ENCODE results near the gene CUBN. TPM values are rescaled to one million over a fixed set of nuclear protein-coding genes. Genes with fewer than 3 reads are reported as not detected.

The CUBN gene
- total and polyA plus RNA-seq, 7 experiments from 2014 or later, result 0.39 to 17.5 (median 7.0) TPM

DNA sequence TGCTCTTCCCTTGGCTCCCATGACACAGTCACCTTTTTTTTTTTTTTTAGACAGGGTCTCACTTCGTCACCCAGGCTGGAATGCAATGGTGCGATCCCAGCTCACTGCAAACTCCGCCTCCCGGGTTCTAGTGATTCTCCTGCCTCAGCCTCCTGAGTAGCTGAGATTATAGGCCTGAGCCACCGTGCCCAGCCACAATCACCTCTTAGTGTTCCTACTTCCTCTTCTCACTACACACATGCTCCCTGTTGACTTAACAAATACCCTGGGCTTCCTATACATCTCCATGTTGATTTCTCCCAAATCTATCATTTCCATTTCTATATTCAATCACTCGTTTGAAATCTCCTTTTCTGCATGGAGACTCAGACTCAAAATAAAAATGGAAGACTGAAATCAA, 91.7 kb downstream of the CUBN start:
- Histone ChIP-seq H3K36me3 (ENCODE audit: control insufficient read depth in 2 of 3, insufficient read depth in 3 of 3, low read length in 3 of 3) (no peaks in the 10 kb centered on the region), H3K27ac (ENCODE audit: low read depth, low read length) (no peak overlapping the region), H3K9me3 (ENCODE audit: control insufficient read depth in 2 of 3, low read length in 3 of 3) (no peaks in the 10 kb centered on the region), H3K4me1 (ENCODE audit: control insufficient read depth in 2 of 2, insufficient read depth in 2 of 2, low read length in 2 of 2) (peaks cover 9 to 15% of the 10 kb centered on the region in 2 donors), H3K27me3 (ENCODE audit: control insufficient read depth in 2 of 2, insufficient read depth in 2 of 2, low read length in 2 of 2) (no peaks in the 10 kb centered on the region), H3K4me3 (ENCODE audit: low read length) (no peak overlapping the region)
- peaks cover 0 to 2% (median 0%) of the 10 kb centered on the region in 11 donors for H3K9me3 Mint-ChIP-seq
- H3K36me3 Mint-ChIP-seq, result peaks cover 0 to 37% (median 16%) of the 10 kb centered on the region in 5 donors
- ATAC-seq, result no peak
- no peak for DNase-seq
- intact Hi-C loops (cut with micrococcal nuclease), result loop anchor here in 1 of 2 donors (1.0 kb wide), 1 partner anchor 18 kb away; no protein-coding TSS in a partner anchor
- no peak overlapping the region for H3K4me3 Mint-ChIP-seq
- no peak overlapping the region for H3K27ac Mint-ChIP-seq
- ChIA-PET CTCF (no interaction called here), POLR2A (no interaction called here)
- no peaks in the 10 kb centered on the region for H3K27me3 Mint-ChIP-seq
- H3K4me1 Mint-ChIP-seq, result peaks cover 13 to 30% (median 18%) of the 10 kb centered on the region in 7 donors

DNA sequence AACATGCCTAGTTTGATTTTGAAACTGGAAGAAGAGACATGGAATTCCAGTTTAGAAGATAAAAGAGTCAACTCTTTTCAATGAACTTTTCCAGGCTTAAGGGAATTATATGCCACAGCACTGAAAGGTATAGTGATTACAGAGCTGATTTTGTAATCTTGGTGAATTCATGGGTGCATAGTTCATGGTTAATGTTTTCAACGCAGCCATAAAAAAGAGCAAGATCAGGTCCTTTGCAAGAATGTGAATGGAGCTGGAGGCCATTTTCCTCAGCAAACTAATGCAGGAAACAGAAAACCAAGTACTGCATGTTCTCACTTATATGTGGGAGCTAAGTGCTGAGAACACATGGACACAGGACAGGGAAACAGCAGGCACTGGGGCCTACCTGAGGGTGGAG, 94.2 kb downstream of the CUBN start:
- H3K4me3 ChIP-seq (ENCODE audit: low read length), result no peak overlapping the region
- Mint-ChIP-seq H3K36me3 (peaks cover 0 to 22% (median 16%) of the 10 kb centered on the region in 5 donors), H3K4me3 (no peak overlapping the region), H3K27me3 (peaks cover 0 to 7% (median 0%) of the 10 kb centered on the region in 5 donors), H3K4me1 (peaks cover 21 to 49% (median 34%) of the 10 kb centered on the region in 7 donors), H3K9me3 (peaks cover 0 to 2% (median 0%) of the 10 kb centered on the region in 11 donors), H3K27ac (peak overlapping the region in 4 of 9 donors; percentile 51 to 74 (median 69))
- peaks cover 14 to 18% of the 10 kb centered on the region in 2 donors for H3K4me1 ChIP-seq (ENCODE audit: control insufficient read depth in 2 of 2, insufficient read depth in 2 of 2, low read length in 2 of 2)
- intact Hi-C loops (cut with micrococcal nuclease), result no loop called here
- ATAC-seq (no peak), DNase-seq (no peak)
- H3K9me3 ChIP-seq (ENCODE audit: control insufficient read depth in 2 of 3, low read length in 3 of 3), result no peaks in the 10 kb centered on the region
- no peak overlapping the region for H3K27ac ChIP-seq (ENCODE audit: low read depth, low read length)
- POLR2A ChIA-PET, result interaction anchor here (1.0 to 1.6 kb wide), 2 partner anchors 12 to 39 kb away, joined by 4 read pairs; no protein-coding TSS in a partner anchor
- CTCF ChIA-PET, result interaction anchor here (1.6 kb wide), 1 partner anchor 10 kb away, joined by 3 read pairs; no protein-coding TSS in a partner anchor
- H3K27me3 ChIP-seq (ENCODE audit: control insufficient read depth in 2 of 2, insufficient read depth in 2 of 2, low read length in 2 of 2), result no peaks in the 10 kb centered on the region
- H3K36me3 ChIP-seq (ENCODE audit: control insufficient read depth in 2 of 3, insufficient read depth in 3 of 3, low read length in 3 of 3), result no peaks in the 10 kb centered on the region

DNA sequence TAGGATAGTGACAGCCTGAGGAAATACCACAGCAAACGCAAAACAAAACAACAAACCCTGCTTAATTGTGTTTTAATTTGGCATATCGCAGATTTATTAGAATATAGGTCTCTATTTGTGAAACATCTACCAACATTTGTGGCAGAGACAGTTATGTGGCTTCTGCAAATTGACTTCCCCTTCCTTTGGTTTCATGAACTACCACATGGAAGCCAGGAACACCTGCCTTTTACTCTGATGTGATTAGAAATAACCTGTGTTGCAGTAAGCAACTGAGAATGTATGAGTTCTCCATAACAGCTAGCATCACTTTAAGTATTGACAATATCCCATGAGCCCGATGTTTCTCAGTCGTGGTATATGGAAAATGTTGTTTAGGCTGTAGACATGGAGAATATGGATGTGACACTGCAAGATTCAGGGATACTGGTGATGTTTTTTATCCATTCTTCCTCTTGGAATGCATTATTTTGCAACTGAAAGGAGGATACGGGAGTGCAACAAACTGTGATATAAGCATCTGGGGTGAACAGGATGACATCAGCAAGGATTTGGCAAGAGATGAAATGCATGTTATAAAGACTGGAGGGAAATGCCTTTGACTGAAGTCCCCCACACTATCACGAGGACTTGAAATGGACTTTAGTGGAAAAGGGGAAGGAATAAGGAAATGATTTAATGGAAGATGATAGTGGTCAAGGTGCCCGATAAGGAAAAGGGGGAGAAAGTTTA, 95.9 kb downstream of the CUBN start:
- no peak for ATAC-seq

DNA sequence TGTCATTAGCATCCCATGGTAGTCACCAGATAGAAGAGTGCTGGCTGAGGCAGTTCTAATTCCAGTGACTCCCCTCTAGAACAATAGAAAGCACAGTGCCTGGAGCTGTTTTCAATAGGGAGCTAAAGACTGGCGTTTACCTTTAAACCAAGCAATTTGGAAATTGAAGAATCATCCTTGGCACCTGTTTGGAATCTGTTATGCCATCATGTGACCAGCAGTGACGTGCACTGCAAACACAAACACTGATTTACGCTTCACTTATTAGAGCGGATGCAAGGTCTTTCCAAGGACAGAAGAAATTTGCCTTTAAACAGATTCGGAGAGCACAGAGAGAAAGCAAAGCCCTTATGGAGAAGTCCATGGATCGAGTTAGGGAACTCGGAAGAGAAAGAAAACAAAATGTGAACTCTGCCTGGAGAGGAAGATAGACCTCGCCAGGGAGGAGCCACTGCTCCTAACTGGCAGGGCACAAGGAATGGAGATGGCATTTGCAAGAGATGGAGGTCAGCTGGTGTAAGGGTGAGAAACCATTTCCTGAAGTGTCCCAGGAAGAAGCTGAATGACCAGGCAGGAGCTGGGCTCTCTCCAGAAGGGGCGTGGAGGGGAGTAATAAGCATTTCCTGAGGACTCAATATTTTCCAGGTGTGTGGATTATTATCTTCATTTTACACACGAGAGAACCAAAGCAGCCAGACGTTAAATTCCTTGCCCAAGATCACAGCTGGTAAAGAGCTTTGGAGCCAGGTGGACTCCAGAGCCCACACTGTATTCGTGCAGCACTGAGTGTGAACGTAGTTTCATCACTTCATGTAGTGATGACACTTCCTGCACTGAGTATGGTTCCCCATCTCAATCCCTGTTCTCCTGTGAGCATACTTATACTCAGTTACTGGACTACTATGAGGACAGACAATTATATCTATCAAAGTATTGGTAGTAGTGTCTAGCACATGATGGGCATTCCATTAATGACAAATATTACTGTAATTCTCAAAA, 97.7 kb downstream of the CUBN start:
- peak overlapping the region in 3 of 9 donors; percentile 1 to 93 (median 38) for H3K27ac Mint-ChIP-seq
- peak overlapping the region in 2 of 10 donors; percentile 11 to 16 for H3K4me3 Mint-ChIP-seq
- DNase-seq (no peak), ATAC-seq (peak; percentile 56)
- H3K4me1 Mint-ChIP-seq, result peaks cover 25 to 75% (median 67%) of the 10 kb centered on the region in 7 donors
- POLR2A ChIA-PET, result no interaction called here
- Histone ChIP-seq H3K36me3 (ENCODE audit: control insufficient read depth in 2 of 3, insufficient read depth in 3 of 3, low read length in 3 of 3) (no peaks in the 10 kb centered on the region), H3K9me3 (ENCODE audit: control insufficient read depth in 2 of 3, low read length in 3 of 3) (no peaks in the 10 kb centered on the region), H3K4me3 (ENCODE audit: low read length) (no peak overlapping the region), H3K27ac (ENCODE audit: low read depth, low read length) (no peak overlapping the region), H3K27me3 (ENCODE audit: control insufficient read depth in 2 of 2, insufficient read depth in 2 of 2, low read length in 2 of 2) (no peaks in the 10 kb centered on the region), H3K4me1 (ENCODE audit: control insufficient read depth in 2 of 2, insufficient read depth in 2 of 2, low read length in 2 of 2) (peaks cover 33% of the 10 kb centered on the region in 2 donors)
- peaks cover 0 to 7% (median 0%) of the 10 kb centered on the region in 5 donors for H3K27me3 Mint-ChIP-seq
- CTCF ChIA-PET, result interaction anchor here (0.6 kb wide), 2 partner anchors 54 to 1232 kb away, joined by 3 read pairs; no protein-coding TSS in a partner anchor
- intact Hi-C loops (cut with micrococcal nuclease), result loop anchor here in 1 of 2 donors (1.0 kb wide), 1 partner anchor 20 kb away; no protein-coding TSS in a partner anchor
- no peaks in the 10 kb centered on the region for H3K9me3 Mint-ChIP-seq
- H3K36me3 Mint-ChIP-seq, result peaks cover 0 to 12% (median 4%) of the 10 kb centered on the region in 5 donors

More for the DNA sequence above, 95.9 kb downstream of the CUBN start:
- Mint-ChIP-seq H3K4me1 (peaks cover 24 to 64% (median 51%) of the 10 kb centered on the region in 7 donors), H3K4me3 (peak overlapping the region in 4 of 10 donors; percentile 3 to 35 (median 20)), H3K9me3 (peaks cover 0 to 2% (median 0%) of the 10 kb centered on the region in 11 donors), H3K27me3 (peaks cover 0 to 7% (median 0%) of the 10 kb centered on the region in 5 donors), H3K27ac (peak overlapping the region in 8 of 9 donors; percentile 24 to 92 (median 62)), H3K36me3 (peaks cover 0 to 16% (median 14%) of the 10 kb centered on the region in 5 donors)
- intact Hi-C loops (cut with micrococcal nuclease), result loop anchor here in 1 of 2 donors (1.0 kb wide), 1 partner anchor 10 kb away; no protein-coding TSS in a partner anchor
- POLR2A ChIA-PET, result interaction anchor here (1.6 kb wide), 1 partner anchor 10 kb away, joined by 4 read pairs; no protein-coding TSS in a partner anchor
- H3K36me3 ChIP-seq (ENCODE audit: control insufficient read depth in 2 of 3, insufficient read depth in 3 of 3, low read length in 3 of 3), result no peaks in the 10 kb centered on the region
- H3K27ac ChIP-seq (ENCODE audit: low read depth, low read length), result no peak overlapping the region
- H3K4me1 ChIP-seq (ENCODE audit: control insufficient read depth in 2 of 2, insufficient read depth in 2 of 2, low read length in 2 of 2), result peaks cover 19 to 22% of the 10 kb centered on the region in 2 donors
- CTCF ChIA-PET, result interaction anchor here (1.6 kb wide), 1 partner anchor 8 kb away, joined by 3 read pairs; no protein-coding TSS in a partner anchor
- no peaks in the 10 kb centered on the region for H3K9me3 ChIP-seq (ENCODE audit: control insufficient read depth in 2 of 3, low read length in 3 of 3)
- no peaks in the 10 kb centered on the region for H3K27me3 ChIP-seq (ENCODE audit: control insufficient read depth in 2 of 2, insufficient read depth in 2 of 2, low read length in 2 of 2)
- DNase-seq, result peak in 1 of 9 donors; percentile 7
- H3K4me3 ChIP-seq (ENCODE audit: low read length), result no peak overlapping the region

DNA sequence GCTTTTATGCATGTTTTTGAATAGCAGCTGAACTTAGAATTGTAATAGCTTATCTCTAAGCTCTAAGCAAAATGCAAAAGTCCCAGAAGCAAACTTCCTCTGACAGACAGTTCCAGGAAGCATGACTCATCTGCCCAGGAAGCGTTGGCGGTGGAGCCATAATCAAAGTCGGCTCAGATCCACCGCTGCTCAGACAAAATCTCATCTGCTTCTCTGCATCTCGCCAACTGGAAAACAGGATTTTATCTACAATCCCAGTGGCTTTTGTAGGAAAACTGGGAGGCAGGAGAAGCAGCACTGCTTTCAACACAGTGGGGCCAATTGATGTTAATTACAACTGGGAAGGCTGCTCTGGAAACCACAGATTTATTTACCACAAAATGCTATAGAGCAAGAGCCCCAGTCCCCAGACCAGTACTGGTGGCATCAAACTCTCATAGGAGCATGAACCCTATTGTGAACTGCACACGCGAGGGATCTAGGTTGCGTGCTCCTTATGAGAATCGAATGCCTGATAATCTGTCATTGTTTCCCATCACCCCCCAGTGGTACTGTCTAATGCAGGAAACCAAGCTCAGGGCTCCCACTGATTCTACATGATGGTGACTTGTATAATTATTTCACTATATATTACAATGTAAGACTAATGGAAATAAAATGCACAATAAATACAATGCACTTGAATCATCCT, 99.9 kb downstream of the CUBN start:
- peak overlapping the region; percentile 70 for H3K27ac ChIP-seq (ENCODE audit: low read depth, low read length)
- no peaks in the 10 kb centered on the region for H3K9me3 Mint-ChIP-seq
- peaks cover 0 to 7% (median 0%) of the 10 kb centered on the region in 5 donors for H3K27me3 Mint-ChIP-seq
- ChIA-PET POLR2A (interaction anchor here (0.5 to 1.2 kb wide), 2 partner anchors 170 to 211 kb away, joined by 3 read pairs; no protein-coding TSS in a partner anchor), CTCF (interaction anchor here (1.0 kb wide), 1 partner anchor 14 kb away, joined by 3 read pairs; no protein-coding TSS in a partner anchor)
- peak; percentile 69 for ATAC-seq
- H3K4me3 ChIP-seq (ENCODE audit: low read length), result peak overlapping the region; percentile 46
- peak overlapping the region; percentile 64 to 87 (median 83) for H3K4me3 Mint-ChIP-seq
- peak; percentile 31 to 82 (median 50) for DNase-seq
- H3K27me3 ChIP-seq (ENCODE audit: control insufficient read depth in 2 of 2, insufficient read depth in 2 of 2, low read length in 2 of 2), result no peaks in the 10 kb centered on the region
- no peaks in the 10 kb centered on the region for H3K36me3 ChIP-seq (ENCODE audit: control insufficient read depth in 2 of 3, insufficient read depth in 3 of 3, low read length in 3 of 3)
- H3K27ac Mint-ChIP-seq, result peak overlapping the region; percentile 75 to 97 (median 93)
- H3K4me1 Mint-ChIP-seq, result peaks cover 33 to 88% (median 81%) of the 10 kb centered on the region in 7 donors
- intact Hi-C loops (cut with micrococcal nuclease), result loop anchor here (1.0 to 10.0 kb wide), 11 partner anchors 13 to 1625 kb away; partner anchors contain the start of genes ARL5B (in 2 of the 2), NSUN6 (in 2 of the 2), STAM (in 2 of the 2) and TRDMT1 (in 2 of the 2)
- peaks cover 52 to 53% of the 10 kb centered on the region in 2 donors for H3K4me1 ChIP-seq (ENCODE audit: control insufficient read depth in 2 of 2, insufficient read depth in 2 of 2, low read length in 2 of 2)
- H3K36me3 Mint-ChIP-seq, result peaks cover 0 to 8% (median 0%) of the 10 kb centered on the region in 5 donors
- H3K9me3 ChIP-seq (ENCODE audit: control insufficient read depth in 2 of 3, low read length in 3 of 3), result no peaks in the 10 kb centered on the region

Measured in naive thymus-derived CD4-positive, alpha-beta T cell (primary cell).